ENCODE data around the gene ATPAF1. TPM values are rescaled to one million over a fixed set of nuclear protein-coding genes. Genes with fewer than 3 reads are reported as not detected.
A peak's percentile ranks its signal among the peaks of the same experiment; 100 is the strongest.

The ATPAF1 gene, protein sequence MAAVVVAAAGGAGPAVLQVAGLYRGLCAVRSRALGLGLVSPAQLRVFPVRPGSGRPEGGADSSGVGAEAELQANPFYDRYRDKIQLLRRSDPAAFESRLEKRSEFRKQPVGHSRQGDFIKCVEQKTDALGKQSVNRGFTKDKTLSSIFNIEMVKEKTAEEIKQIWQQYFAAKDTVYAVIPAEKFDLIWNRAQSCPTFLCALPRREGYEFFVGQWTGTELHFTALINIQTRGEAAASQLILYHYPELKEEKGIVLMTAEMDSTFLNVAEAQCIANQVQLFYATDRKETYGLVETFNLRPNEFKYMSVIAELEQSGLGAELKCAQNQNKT
- 21.9 and 23.3 TPM in 2 replicates for polyA plus RNA-seq (2013)

DNA sequence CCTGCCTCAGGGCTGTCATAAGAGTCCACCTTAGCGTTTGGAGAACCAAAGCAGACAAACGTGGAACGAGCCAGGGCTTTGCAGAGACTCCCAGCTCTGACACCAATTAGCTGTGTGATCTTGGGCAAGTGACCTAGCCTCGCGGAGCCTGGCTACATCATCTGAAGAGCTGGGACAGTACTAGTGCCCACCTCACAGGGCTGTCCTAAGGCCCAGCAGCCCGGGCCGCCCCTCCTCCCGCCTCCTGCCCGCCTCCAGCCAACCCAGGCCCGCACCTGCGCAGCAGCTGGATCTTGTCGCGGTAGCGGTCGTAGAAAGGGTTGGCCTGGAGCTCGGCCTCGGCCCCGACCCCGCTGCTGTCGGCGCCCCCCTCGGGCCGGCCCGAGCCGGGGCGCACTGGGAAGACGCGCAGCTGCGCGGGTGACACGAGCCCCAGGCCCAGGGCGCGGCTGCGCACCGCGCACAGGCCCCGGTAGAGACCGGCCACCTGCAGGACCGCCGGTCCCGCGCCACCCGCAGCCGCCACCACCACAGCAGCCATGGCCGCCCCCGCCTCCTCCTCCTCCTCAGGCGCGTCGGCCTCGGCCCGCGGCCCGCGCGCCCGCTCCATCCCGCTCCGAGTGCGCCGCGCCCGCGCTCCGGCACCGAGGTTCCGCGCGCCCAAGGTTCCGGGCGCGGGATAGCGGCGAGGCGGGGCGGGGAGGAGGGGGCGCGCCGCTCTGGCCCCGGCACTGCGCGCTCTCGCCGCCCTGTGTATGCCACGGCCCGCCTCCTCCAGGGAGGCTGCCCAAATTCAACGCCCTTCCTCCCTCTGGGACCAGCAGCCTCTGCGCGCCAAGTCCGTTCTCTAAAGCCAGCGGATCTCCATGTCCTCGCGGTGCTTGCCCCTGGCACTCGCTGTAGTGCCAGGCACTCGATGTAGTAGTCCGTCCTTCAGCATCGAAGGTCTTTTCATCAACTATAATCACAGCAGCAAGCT lies at the start of gene ATPAF1:
TSS of gene ATPAF1 (minus strand) at position 583 of the 979 bp plus-strand sequence. CDS start at position 541, 42 bp downstream.
- Histone ChIP-seq H3K9ac (ENCODE audit: low read length) (peak within 1 kb of the TSS; percentile 76), H4K8ac (ENCODE audit: low read depth, low read length) (peak within 1 kb of the TSS; percentile 88), H3K14ac (ENCODE audit: low read length) (peak within 1 kb of the TSS; percentile 82), H3K23ac (ENCODE audit: low read length) (no peak within 1 kb of the TSS), H2BK12ac (ENCODE audit: low read length) (no peak within 1 kb of the TSS), H3K36me3 (ENCODE audit: control insufficient read depth in 1 of 2, insufficient read depth in 2 of 2, low read length in 2 of 2) (peaks cover 0 to 2% of the 10 kb centered on the region in 2 experiments), H3K4me3 (ENCODE audit: low read depth, low read length) (peak within 1 kb of the TSS; percentile 90), H3K27ac (ENCODE audit: low read depth, low read length) (no peak within 1 kb of the TSS), H3K79me1 (ENCODE audit: low read length) (peaks cover 2% of the 10 kb centered on the region), H2BK120ac (ENCODE audit: insufficient read depth, low read length, poor library complexity) (peak within 1 kb of the TSS; percentile 67), H2BK5ac (ENCODE audit: low read depth, low read length, poor library complexity) (no peak within 1 kb of the TSS), H3K79me2 (ENCODE audit: control insufficient read depth, insufficient read depth, low read length, poor library complexity) (peaks cover 4% of the 10 kb centered on the region), H2AFZ (ENCODE audit: insufficient read depth, low read length, poor library complexity) (peak within 1 kb of the TSS; percentile 89), H3K18ac (ENCODE audit: low read length) (peak within 1 kb of the TSS; percentile 66), H3K4ac (ENCODE audit: low read depth, low read length) (no peak within 1 kb of the TSS), H3K4me2 (ENCODE audit: low read length) (peak within 1 kb of the TSS; percentile 70), H3K27me3 (ENCODE audit: insufficient read depth, low read length) (no peaks in the 10 kb centered on the region), H3K9me3 (ENCODE audit: insufficient read depth, low read depth, low read length) (no peaks in the 10 kb centered on the region), H4K91ac (ENCODE audit: low read depth, low read length) (peak within 1 kb of the TSS; percentile 82), H2AK5ac (ENCODE audit: low read length) (no peak within 1 kb of the TSS), H4K12ac (ENCODE audit: low read depth, low read length) (peak within 1 kb of the TSS; percentile 83), H3K4me1 (ENCODE audit: control insufficient read depth in 1 of 2, insufficient read depth in 2 of 2, low read length in 2 of 2) (peaks cover 5 to 9% of the 10 kb centered on the region in 2 experiments)
- peak; percentile 60 to 82 for DNase-seq
- no CpG with 5 or more reads among the region's 96 CpGs for WGBS (ENCODE audit: extremely low coverage, insufficient coverage, insufficient read length)

DNA sequence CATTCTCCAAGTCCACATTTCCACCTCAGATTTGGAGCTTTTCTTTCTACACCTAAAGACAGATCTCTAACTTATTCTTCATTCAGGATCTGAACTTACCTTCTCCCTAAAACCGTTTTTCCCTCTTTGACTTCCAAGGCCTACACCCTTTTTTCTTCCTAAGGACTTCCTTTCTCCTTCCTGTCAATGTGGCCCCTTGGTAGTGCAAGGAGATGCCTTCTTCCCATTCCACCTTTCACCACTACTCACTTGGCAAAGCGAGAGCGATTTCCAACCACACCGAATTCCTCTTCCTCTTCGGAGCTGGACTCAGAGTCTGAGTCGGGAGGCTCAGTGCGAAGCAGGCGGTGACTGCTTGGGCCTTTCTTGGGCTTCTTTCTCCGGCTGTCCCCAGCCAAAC lies 49.5 kb upstream of the ATPAF1 start:
- Histone ChIP-seq H3K4ac (ENCODE audit: low read depth, low read length) (peak overlapping the region; percentile 29), H3K23ac (ENCODE audit: low read length) (no peak overlapping the region), H4K8ac (ENCODE audit: low read depth, low read length) (no peak overlapping the region), H3K4me2 (ENCODE audit: low read length) (peak overlapping the region; percentile 94), H3K27me3 (ENCODE audit: insufficient read depth, low read length) (no peaks in the 10 kb centered on the region), H3K14ac (ENCODE audit: low read length) (no peak overlapping the region), H3K9ac (ENCODE audit: low read length) (no peak overlapping the region), H4K12ac (ENCODE audit: low read depth, low read length) (no peak overlapping the region), H3K36me3 (ENCODE audit: control insufficient read depth in 1 of 2, insufficient read depth in 2 of 2, low read length in 2 of 2) (peaks cover 8 to 15% of the 10 kb centered on the region in 2 experiments), H2AFZ (ENCODE audit: insufficient read depth, low read length, poor library complexity) (no peak overlapping the region), H4K91ac (ENCODE audit: low read depth, low read length) (no peak overlapping the region), H3K79me2 (ENCODE audit: control insufficient read depth, insufficient read depth, low read length, poor library complexity) (peaks cover 10% of the 10 kb centered on the region), H2BK12ac (ENCODE audit: low read length) (no peak overlapping the region), H2BK5ac (ENCODE audit: low read depth, low read length, poor library complexity) (no peak overlapping the region), H3K27ac (ENCODE audit: low read depth, low read length) (no peak overlapping the region), H3K9me3 (ENCODE audit: insufficient read depth, low read depth, low read length) (no peaks in the 10 kb centered on the region), H2AK5ac (ENCODE audit: low read length) (no peak overlapping the region), H3K18ac (ENCODE audit: low read length) (no peak overlapping the region), H3K4me3 (ENCODE audit: low read depth, low read length) (no peak overlapping the region), H3K4me1 (ENCODE audit: control insufficient read depth in 1 of 2, insufficient read depth in 2 of 2, low read length in 2 of 2) (peaks cover 5 to 9% of the 10 kb centered on the region in 2 experiments), H3K79me1 (ENCODE audit: low read length) (peaks cover 5% of the 10 kb centered on the region), H2BK120ac (ENCODE audit: insufficient read depth, low read length, poor library complexity) (no peak overlapping the region)
- peak in 1 of 2 donors; percentile 17 for DNase-seq
- WGBS (ENCODE audit: extremely low coverage, insufficient coverage, insufficient read length): no CpG with 5 or more reads among the region's 9 CpGs

DNA sequence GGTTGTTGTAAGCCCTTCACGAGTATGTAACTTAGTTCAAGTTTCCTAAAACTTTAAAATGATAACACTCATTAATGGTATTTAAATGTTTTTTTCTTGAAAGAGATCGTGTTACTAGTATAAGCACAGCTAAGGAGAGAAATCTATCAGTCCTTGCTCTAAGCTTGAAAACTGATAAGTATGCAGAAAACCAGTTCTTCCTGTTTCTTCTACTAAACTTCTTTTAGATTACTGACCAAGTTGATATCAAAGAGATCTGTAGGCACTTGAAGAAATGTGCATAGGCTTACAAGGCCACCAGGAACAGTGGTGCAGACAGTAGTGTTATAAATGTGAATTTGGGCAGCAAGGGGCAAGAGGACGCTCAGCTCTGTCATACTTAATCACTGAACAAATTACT lies 46.8 kb upstream of the ATPAF1 start:
- Histone ChIP-seq H3K36me3 (ENCODE audit: control insufficient read depth in 1 of 2, insufficient read depth in 2 of 2, low read length in 2 of 2) (peaks cover 12 to 17% of the 10 kb centered on the region in 2 experiments), H2AFZ (ENCODE audit: insufficient read depth, low read length, poor library complexity) (no peak overlapping the region), H2BK5ac (ENCODE audit: low read depth, low read length, poor library complexity) (no peak overlapping the region), H3K18ac (ENCODE audit: low read length) (no peak overlapping the region), H3K27me3 (ENCODE audit: insufficient read depth, low read length) (no peaks in the 10 kb centered on the region), H4K8ac (ENCODE audit: low read depth, low read length) (no peak overlapping the region), H2AK5ac (ENCODE audit: low read length) (no peak overlapping the region), H3K4me1 (ENCODE audit: control insufficient read depth in 1 of 2, insufficient read depth in 2 of 2, low read length in 2 of 2) (peaks cover 5 to 9% of the 10 kb centered on the region in 2 experiments), H3K4ac (ENCODE audit: low read depth, low read length) (no peak overlapping the region), H3K9me3 (ENCODE audit: insufficient read depth, low read depth, low read length) (no peaks in the 10 kb centered on the region), H3K79me1 (ENCODE audit: low read length) (peaks cover 5% of the 10 kb centered on the region), H3K4me2 (ENCODE audit: low read length) (no peak overlapping the region), H3K9ac (ENCODE audit: low read length) (no peak overlapping the region), H3K79me2 (ENCODE audit: control insufficient read depth, insufficient read depth, low read length, poor library complexity) (peaks cover 10% of the 10 kb centered on the region), H3K4me3 (ENCODE audit: low read depth, low read length) (no peak overlapping the region), H2BK120ac (ENCODE audit: insufficient read depth, low read length, poor library complexity) (no peak overlapping the region), H3K14ac (ENCODE audit: low read length) (no peak overlapping the region), H3K27ac (ENCODE audit: low read depth, low read length) (no peak overlapping the region), H2BK12ac (ENCODE audit: low read length) (no peak overlapping the region), H4K91ac (ENCODE audit: low read depth, low read length) (no peak overlapping the region), H3K23ac (ENCODE audit: low read length) (no peak overlapping the region), H4K12ac (ENCODE audit: low read depth, low read length) (no peak overlapping the region)
- DNase-seq: peak in 1 of 2 donors; percentile 77
- no CpG with 5 or more reads among the region's 3 CpGs for WGBS (ENCODE audit: extremely low coverage, insufficient coverage, insufficient read length)

DNA sequence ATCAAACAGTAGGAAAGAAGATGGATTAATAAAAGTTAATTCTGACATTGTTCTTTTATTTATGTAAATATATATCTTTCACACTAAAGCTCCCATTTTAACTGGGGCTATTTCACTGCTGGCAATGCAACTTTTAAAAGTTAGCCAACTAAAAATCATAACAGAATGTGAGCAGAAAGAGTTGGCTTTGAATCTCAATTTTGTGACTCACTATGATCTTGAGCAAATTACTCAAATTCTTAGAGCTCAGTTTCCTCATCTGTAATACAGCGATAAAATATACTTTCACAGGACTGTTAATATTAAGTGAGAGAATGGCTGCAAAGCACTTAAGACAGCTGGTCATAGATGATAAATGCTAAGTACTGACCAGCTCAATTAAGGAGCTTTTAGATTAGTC lies 40.0 kb upstream of the ATPAF1 start:
- Histone ChIP-seq H2BK12ac (ENCODE audit: low read length) (no peak overlapping the region), H2BK5ac (ENCODE audit: low read depth, low read length, poor library complexity) (no peak overlapping the region), H4K91ac (ENCODE audit: low read depth, low read length) (no peak overlapping the region), H3K4me1 (ENCODE audit: control insufficient read depth in 1 of 2, insufficient read depth in 2 of 2, low read length in 2 of 2) (no peaks in the 10 kb centered on the region), H3K23ac (ENCODE audit: low read length) (no peak overlapping the region), H4K12ac (ENCODE audit: low read depth, low read length) (no peak overlapping the region), H3K27ac (ENCODE audit: low read depth, low read length) (no peak overlapping the region), H3K36me3 (ENCODE audit: control insufficient read depth in 1 of 2, insufficient read depth in 2 of 2, low read length in 2 of 2) (peaks cover 12 to 28% of the 10 kb centered on the region in 2 experiments), H3K4me3 (ENCODE audit: low read depth, low read length) (no peak overlapping the region), H3K79me1 (ENCODE audit: low read length) (no peaks in the 10 kb centered on the region), H3K79me2 (ENCODE audit: control insufficient read depth, insufficient read depth, low read length, poor library complexity) (no peaks in the 10 kb centered on the region), H4K8ac (ENCODE audit: low read depth, low read length) (no peak overlapping the region), H3K9me3 (ENCODE audit: insufficient read depth, low read depth, low read length) (no peaks in the 10 kb centered on the region), H3K27me3 (ENCODE audit: insufficient read depth, low read length) (no peaks in the 10 kb centered on the region), H2AK5ac (ENCODE audit: low read length) (no peak overlapping the region), H2AFZ (ENCODE audit: insufficient read depth, low read length, poor library complexity) (no peak overlapping the region), H3K4ac (ENCODE audit: low read depth, low read length) (no peak overlapping the region), H2BK120ac (ENCODE audit: insufficient read depth, low read length, poor library complexity) (no peak overlapping the region), H3K9ac (ENCODE audit: low read length) (no peak overlapping the region), H3K18ac (ENCODE audit: low read length) (no peak overlapping the region), H3K4me2 (ENCODE audit: low read length) (no peak overlapping the region), H3K14ac (ENCODE audit: low read length) (no peak overlapping the region)
- no CpG with 5 or more reads among the region's 1 CpG for WGBS (ENCODE audit: extremely low coverage, insufficient coverage, insufficient read length)
- no peak for DNase-seq
